H1 (cell line): ENCODE results near the gene PDPK1. TPM values are rescaled to one million over a fixed set of nuclear protein-coding genes. Genes with fewer than 3 reads are reported as not detected.

Experiments used
- JUND ChIP-seq: IDR thresholded peaks from 2 replicates; pipeline ENCODE4 v1.6.1; 2011; ENCODE audit warnings: mild to moderate bottlenecking, improper control_type of control experiment, low read length
- NANOG ChIP-seq: IDR thresholded peaks from 2 replicates; pipeline ENCODE4 v1.6.1; 2011; ENCODE audit warnings: low read length, low read depth, mild to moderate bottlenecking, inconsistent platforms; ENCODE audit not compliant: insufficient read depth, poor library complexity, severe bottlenecking
- RAD21 ChIP-seq, 2 experiments: IDR thresholded peaks in 1 of 2; conservative IDR thresholded peaks in 1 of 2; 2 replicates each; pipeline ENCODE4 v1.6.1; 2011; ENCODE audit warnings: low read depth in 2 of 2, low read length in 2 of 2, improper control_type of control experiment in 1 of 2, inconsistent platforms in 1 of 2, mild to moderate bottlenecking in 1 of 2, moderate library complexity in 1 of 2
- RFX5 ChIP-seq: IDR thresholded peaks from 2 replicates; pipeline ENCODE4 v1.6.1; 2011; ENCODE audit warnings: low read depth, low read length, improper control_type of control experiment, borderline replicate concordance
- RNF2 ChIP-seq: fragments of 200-900, 300-1000 bp; sonication (generic); IDR thresholded peaks from 2 replicates; pipeline ENCODE4 v1.7.1; 2016; ENCODE audit warnings: borderline replicate concordance, low read depth, mild to moderate bottlenecking, antibody characterized with exemption, low read length; ENCODE audit not compliant: poor library complexity, severe bottlenecking; ENCODE audit errors: missing control alignments
- RXRA ChIP-seq: IDR thresholded peaks from 2 replicates; pipeline ENCODE4 v1.6.1; 2011; ENCODE audit warnings: low read depth, mild to moderate bottlenecking, low read length, moderate library complexity; ENCODE audit not compliant: insufficient read depth
- SIRT6 ChIP-seq: IDR thresholded peaks from one replicate; pipeline ENCODE4 v1.7.1; 2012; ENCODE audit warnings: low read length, inconsistent platforms
- SUZ12 ChIP-seq: fragments of 200-600 bp; sonication (generic); IDR thresholded peaks from 2 replicates; pipeline ENCODE4 v1.6.1; 2012; ENCODE audit warnings: mild to moderate bottlenecking, inconsistent platforms, low read length, moderate library complexity, mixed read lengths
- YY1 ChIP-seq: IDR thresholded peaks from 2 replicates; pipeline ENCODE4 v1.6.1; 2011; ENCODE audit warnings: low read depth, mild to moderate bottlenecking, low read length
- polyA plus RNA-seq, 7 experiments: library from polyadenylated mRNA; depleted of rRNA in 3 of 7; stranded (reverse) in 5 of 7; unstranded in 2 of 7; fragments of >200 nt in 5 of 7; fragments of 200-250 nt in 2 of 7; gene quantifications; 1 replicate in 5 of 7; 2 replicates in 1 of 7; 4 replicates in 1 of 7; pipeline versions ENCODE4 v1.2.1 to v1.2.3, GENCODE V29; 2011 to 2013; ENCODE audit warnings: missing spikeins in 2 of 7, mixed read lengths in 2 of 7
- total RNA-seq: library from RNA; stranded (reverse); fragmentation: NEBNext Ultra II Directional; extraction: Animal tissue kit (Norgen Biotek cat#: 25700); gene quantifications from 2 replicates; pipeline ENCODE4 v1.2.1, GENCODE V29; 2021
- TF ChIP-seq, protein P1 (sequence below), 3 experiments: IDR thresholded peaks; 1 replicate in 2 of 3; 2 replicates in 1 of 3; pipeline versions ENCODE4 v1.5.1 to v1.6.1; 2011; ENCODE audit warnings: low read length in 3 of 3, mild to moderate bottlenecking in 3 of 3, inconsistent platforms in 2 of 3, low read depth in 1 of 3, moderate library complexity in 1 of 3; ENCODE audit not compliant: insufficient read depth in 1 of 3; ENCODE audit errors: control extremely low read depth in 1 of 3

Gene PDPK1
- total and polyA plus RNA-seq, 2 of the 8 experiments (the other 6 are each of a cell fraction or from before 2014, with no cell fraction given), result 17.1 to 27.8 TPM

GRCh38 chr16:2528161-2529060 is 9.4 kb upstream of the PDPK1 start (continued):
- TF ChIP-seq, protein P1, sequence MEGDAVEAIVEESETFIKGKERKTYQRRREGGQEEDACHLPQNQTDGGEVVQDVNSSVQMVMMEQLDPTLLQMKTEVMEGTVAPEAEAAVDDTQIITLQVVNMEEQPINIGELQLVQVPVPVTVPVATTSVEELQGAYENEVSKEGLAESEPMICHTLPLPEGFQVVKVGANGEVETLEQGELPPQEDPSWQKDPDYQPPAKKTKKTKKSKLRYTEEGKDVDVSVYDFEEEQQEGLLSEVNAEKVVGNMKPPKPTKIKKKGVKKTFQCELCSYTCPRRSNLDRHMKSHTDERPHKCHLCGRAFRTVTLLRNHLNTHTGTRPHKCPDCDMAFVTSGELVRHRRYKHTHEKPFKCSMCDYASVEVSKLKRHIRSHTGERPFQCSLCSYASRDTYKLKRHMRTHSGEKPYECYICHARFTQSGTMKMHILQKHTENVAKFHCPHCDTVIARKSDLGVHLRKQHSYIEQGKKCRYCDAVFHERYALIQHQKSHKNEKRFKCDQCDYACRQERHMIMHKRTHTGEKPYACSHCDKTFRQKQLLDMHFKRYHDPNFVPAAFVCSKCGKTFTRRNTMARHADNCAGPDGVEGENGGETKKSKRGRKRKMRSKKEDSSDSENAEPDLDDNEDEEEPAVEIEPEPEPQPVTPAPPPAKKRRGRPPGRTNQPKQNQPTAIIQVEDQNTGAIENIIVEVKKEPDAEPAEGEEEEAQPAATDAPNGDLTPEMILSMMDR (IDR thresholded peaks at IDR 0.05; ENCODE audit: control extremely low read depth in 1 of 3, insufficient read depth in 1 of 3, low read depth in 1 of 3, low read length in 3 of 3), result no peak
- TF ChIP-seq SUZ12, result no peak
- no peak for TF ChIP-seq NANOG
- TF ChIP-seq RFX5, result no peak
- no peak for TF ChIP-seq JUND
- no peak for TF ChIP-seq RAD21 (IDR thresholded peaks at IDR 0.05 in 1 of 2, conservative IDR thresholded peaks at IDR 0.05 in 1 of 2; ENCODE audit: low read depth in 2 of 2, low read length in 2 of 2)
- TF ChIP-seq SIRT6, result no peak
- TF ChIP-seq RXRA, result no peak
- no peak for TF ChIP-seq YY1
- TF ChIP-seq RNF2, result no peak
- TF ChIP-seq, all 59 proteins: peak for 0
